Choroid plexus epithelial cell (primary cell): ENCODE data around the gene VAMP5.
"Not testable (repeated sequence)": the region's sequence is repeated elsewhere in the genome, so short reads cannot be mapped to it uniquely, and the experiment has no call there.

Experiments used
- DNase-seq: peaks from one replicate; pipeline ENCODE4 v3.0.0-alpha.2; 2010; ENCODE audit warnings: low read depth
- H3K4me3 ChIP-seq: 2 replicates; pipeline ENCODE4 v1.5.1; 2011; ENCODE audit warnings: low read depth, mild to moderate bottlenecking, control low read depth, low read length, moderate library complexity
- CTCF ChIP-seq: conservative IDR thresholded peaks from 2 replicates; pipeline ENCODE4 v1.5.1; 2011; ENCODE audit warnings: low read depth, mild to moderate bottlenecking, control low read depth, inconsistent platforms, low read length, moderate library complexity

The VAMP5 gene

GRCh38 chr2:85551698-85552678 is 32.2 kb upstream of the VAMP5 start:
- TF ChIP-seq CTCF, result peak; percentile 96
- peak; percentile 85 for DNase-seq
- H3K4me3 ChIP-seq, result no peak overlapping the region

- no peak for DNase-seq
- no peak for TF ChIP-seq CTCF
Observed at GRCh38 chr2:85553184-85553583, 31.0 kb upstream of the VAMP5 start.

GRCh38 chr2:85554980-85555612 is 29.1 kb upstream of the VAMP5 start:
- H3K4me3 ChIP-seq, result no peak overlapping the region
- TF ChIP-seq CTCF, result no peak
- DNase-seq, result no peak

More at GRCh38 chr2:85553184-85553583, 31.0 kb upstream of the VAMP5 start:
- H3K4me3 ChIP-seq, result no peak overlapping the region

- no peak overlapping the region for H3K4me3 ChIP-seq
- no peak for TF ChIP-seq CTCF
- DNase-seq, result no peak
Observed at GRCh38 chr2:85557130-85557529, 27.1 kb upstream of the VAMP5 start.

- no peak for TF ChIP-seq CTCF
- no peak for DNase-seq
- no peak overlapping the region for H3K4me3 ChIP-seq
Observed at GRCh38 chr2:85558160-85558559, 26.1 kb upstream of the VAMP5 start.

GRCh38 chr2:85560403-85560726 is 23.9 kb upstream of the VAMP5 start:
- peak overlapping the region; percentile 71 for H3K4me3 ChIP-seq
- DNase-seq, result not testable (repeated sequence)

- H3K4me3 ChIP-seq, result peak overlapping the region; percentile 71
- DNase-seq, result no peak
- no peak for TF ChIP-seq CTCF
Observed at GRCh38 chr2:85560812-85561279, 23.4 kb upstream of the VAMP5 start.
